AML-193 (cell line): ENCODE measurements around the gene C19orf12.
"Not testable (repeated sequence)": the region's sequence is repeated elsewhere in the genome, so short reads cannot be mapped to it uniquely, and the experiment has no call there.

Source experiments
- DNase-seq, 2 experiments: peaks; one replicate each; lab custom pipeline; 2025; lab: John Stamatoyannopoulos, UW

C19orf12 gene

GRCh38 chr19:29727906-29728305, 12.8 kb upstream of the C19orf12 start:
- DNase-seq = no peak

DNA sequence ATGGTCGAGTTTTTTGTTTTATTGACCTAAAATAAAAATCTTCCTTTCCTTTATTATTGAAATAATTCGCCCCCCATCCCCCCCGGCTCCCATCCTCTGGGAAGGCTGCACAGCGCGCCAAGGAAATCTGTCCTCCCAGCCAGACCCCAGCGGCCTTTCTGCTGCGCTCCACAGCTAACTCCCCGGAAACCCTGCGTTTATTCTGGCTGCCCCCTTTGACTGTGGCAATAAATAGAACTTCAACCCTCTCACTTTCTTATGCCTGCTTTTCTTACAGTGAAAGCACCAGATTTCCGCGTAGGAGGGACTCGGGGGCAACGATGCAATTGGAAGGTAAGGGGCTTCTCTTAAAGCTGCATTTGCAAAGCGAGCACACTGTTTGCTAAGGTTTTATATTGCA, 9.7 kb upstream of the C19orf12 start:
- DNase-seq = no peak

GRCh38 chr19:29724102-29724641, 9.1 kb upstream of the C19orf12 start:
- no peak for DNase-seq

- no peak for DNase-seq
Observed at GRCh38 chr19:29717051-29717450, 2.0 kb upstream of the C19orf12 start.

GRCh38 chr19:29715701-29716581, 880 bp upstream of the C19orf12 start:
- DNase-seq = no peak

GRCh38 chr19:29714371-29714952, 599 bp downstream of the C19orf12 start:
- no peak for DNase-seq

DNA sequence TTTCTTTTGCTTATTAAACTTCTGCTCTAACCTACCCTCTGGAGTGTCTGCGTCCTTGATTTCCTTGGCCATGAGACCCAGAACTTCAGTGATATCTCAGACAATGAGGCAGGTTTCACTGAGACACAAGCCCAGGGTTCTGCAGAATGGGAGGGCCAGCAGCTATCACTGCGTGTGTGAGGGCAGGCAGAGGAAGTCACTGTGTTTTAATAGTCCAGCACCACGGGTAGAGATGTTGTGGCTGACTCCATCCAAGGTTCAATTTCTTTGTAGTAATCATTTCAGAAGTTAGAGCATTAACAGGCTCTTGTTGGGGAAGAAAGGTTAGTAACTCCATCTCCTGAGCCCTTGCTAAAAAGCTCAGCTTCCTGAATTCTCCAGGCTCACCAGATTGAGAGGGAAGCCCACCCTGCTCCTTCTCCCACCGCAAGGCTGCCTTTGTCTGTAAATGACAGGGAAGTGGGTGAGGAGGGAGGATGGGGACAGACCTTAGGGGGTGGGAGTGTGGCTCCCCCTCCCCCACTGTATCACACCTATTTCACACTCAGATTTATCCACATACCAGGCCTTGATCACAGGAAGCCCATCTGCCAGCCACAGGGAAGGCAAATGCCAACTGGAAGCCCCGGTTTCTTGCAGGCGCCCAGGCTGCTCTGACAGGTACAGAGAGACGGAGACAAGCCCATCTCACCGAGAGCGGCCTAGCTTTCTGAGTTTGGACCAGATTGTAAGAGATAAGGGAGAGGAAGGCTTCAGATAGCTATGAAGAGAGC, 2.1 kb downstream of the C19orf12 start:
- DNase-seq = no peak

GRCh38 chr19:29711584-29712132, 3.4 kb downstream of the C19orf12 start:
- no peak for DNase-seq

DNA sequence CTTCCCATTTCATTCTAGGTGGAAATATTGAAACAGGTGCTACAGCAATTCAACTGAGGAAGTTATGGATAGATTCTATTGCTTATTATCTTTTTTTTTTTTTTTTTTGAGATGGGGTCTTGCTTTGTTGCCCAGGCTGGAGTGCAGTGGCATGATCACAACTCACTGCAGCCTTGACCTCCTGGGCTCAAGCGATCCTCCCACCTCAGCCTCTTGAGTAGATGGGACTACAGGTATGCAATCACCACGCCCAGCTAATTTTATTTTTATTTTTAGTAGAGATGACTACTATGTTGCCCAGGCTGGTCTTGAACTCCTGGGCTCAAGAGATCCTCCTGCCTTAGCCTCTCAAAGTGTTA, 5.6 kb downstream of the C19orf12 start:
- not testable (repeated sequence) for DNase-seq

GRCh38 chr19:29708554-29709439, 6.3 kb downstream of the C19orf12 start:
- no peak for DNase-seq

DNA sequence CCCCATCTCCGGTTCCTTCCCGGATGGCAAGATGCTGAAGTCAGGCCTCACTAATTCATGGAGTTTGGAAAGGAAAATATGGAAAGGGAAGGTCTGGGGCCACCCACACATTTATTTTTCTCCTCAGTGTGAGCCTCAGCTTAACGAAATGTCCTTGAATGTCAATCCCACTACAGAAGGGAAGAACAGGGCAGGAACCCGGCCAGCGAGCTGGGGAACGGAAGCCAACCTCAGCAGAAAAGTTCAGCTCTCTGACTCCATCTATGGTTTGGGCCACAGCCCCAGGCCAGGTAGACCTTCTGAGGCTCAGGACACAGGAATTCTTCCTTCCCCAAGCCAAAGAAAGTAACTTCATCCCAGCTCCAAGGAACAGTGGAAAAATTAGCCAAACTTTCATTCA, 8.4 kb downstream of the C19orf12 start:
- DNase-seq = no peak

DNA sequence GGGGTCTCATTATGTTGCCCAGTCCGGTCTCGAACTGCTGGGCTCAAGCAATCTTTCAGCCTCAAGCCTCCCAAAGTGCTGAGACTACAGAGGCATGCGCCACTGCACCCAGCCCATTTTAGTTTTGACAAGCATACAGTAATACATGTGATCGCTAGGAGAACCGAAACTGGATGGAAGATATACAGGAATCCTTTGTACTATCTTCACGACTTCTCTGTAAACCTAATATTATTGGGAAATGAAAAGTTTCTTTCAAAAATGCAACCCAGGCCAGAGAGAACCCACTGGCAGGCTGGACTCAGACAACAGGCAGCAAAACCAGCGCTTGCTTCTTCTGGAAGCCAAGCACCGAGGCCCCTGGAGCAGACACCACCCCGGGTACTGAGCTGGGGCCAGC, 9.4 kb downstream of the C19orf12 start:
- no peak for DNase-seq

- DNase-seq = no peak
Observed at GRCh38 chr19:29704562-29705558, 10.2 kb downstream of the C19orf12 start.

- DNase-seq = no peak
Observed at GRCh38 chr19:29702963-29703320, 12.1 kb downstream of the C19orf12 start.

DNA sequence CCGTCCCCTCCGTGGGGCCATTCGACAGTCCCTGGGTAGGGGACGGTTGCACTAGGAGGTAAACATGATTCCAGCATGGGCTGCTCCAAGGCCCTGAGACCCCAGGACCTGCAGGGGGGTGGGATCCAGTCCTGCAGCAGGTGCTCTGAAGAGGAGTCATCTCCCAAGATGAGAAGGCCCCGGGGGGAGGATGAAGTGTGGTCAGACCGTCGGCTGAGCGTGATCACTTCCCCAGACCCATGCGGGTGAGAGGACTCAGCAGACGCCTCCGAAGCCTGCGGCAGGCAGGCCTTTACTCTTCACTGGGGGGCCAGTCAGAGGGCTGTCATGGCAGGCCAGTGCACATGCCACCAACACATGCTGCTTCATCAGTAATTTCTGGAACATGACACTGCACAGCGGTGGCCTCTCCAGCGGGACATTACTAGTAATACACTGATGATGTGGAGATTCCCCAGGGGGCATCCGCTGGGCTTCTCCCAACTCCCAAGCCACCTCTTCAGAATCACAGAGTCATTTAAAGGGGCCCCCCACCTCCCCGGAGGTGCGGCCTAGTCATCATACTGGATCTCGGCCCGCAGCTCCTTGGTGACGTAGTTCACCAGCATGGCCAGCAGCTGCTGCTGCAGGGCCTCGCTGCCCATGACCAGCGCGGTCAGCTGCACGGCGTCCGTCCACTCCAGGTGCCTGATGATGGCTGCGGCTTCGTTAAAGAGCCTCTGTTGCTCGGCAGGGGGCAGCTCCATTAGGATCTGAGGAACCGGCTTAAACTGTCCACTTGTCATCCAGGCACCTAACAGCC, 12.7 kb downstream of the C19orf12 start:
- no peak for DNase-seq

DNA sequence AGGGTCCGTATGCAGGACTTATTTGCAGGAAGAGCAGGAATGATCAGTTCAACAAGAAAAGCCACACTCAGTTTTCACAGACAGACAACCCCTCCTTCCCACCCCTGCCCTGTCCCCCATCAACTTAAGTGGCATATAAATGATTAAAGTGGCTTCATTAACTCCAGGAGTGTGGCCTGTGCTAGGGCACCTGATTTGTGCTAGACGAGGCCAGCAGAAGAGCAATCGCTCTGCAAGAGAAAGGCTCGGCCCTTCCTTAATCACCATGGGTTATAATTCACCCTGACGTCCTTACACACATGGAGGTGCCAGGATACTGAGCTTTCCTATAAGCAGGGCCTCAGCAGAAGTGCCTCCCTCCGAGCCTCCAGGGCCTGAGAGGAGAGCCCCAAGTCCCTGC, 14.6 kb downstream of the C19orf12 start:
- DNase-seq = no peak

- no peak for DNase-seq
Observed at GRCh38 chr19:29699861-29700260, 15.2 kb downstream of the C19orf12 start.

GRCh38 chr19:29697523-29698261, 17.4 kb downstream of the C19orf12 start:
- no peak for DNase-seq

DNA sequence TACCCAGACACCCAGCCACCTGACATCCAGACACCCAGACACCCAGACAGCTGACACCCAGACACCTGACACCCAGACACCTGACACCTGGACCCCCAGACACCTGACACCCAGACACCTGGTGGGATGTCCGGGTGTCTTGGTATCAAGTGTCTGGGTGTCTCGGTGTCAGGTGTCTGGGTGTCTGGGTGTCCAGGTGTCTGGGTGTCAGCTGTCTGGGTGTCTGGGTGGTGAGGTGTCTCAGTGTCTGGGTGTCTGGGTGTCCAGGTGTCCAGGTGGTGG, 18.6 kb downstream of the C19orf12 start:
- no peak for DNase-seq
